Esophagus muscularis mucosa (tissue), 4 donors: ENCODE data around the gene VWA3B. TPM values are rescaled to one million over a fixed set of nuclear protein-coding genes. Genes with fewer than 3 reads are reported as not detected.

ENCODE experiments used
- DNase-seq: peaks from one replicate; pipeline ENCODE4 v3.0.0-alpha.2; 2017; ENCODE audit errors: extremely low spot score
- H3K27ac ChIP-seq, 4 donors: fragments of 200-600 bp; sonication (generic); replicated peaks in 1 of 4; 1 replicate in 3 of 4; 2 replicates in 1 of 4; pipeline ENCODE4 v1.5.1; 2016 to 2019; ENCODE audit warnings: mild to moderate bottlenecking in 1 of 4
- H3K27me3 ChIP-seq, 4 donors: fragments of 200-600 bp; sonication (generic); one replicate each; pipeline versions ENCODE4 v1.5.1 to v1.6.0; 2016 to 2019
- H3K36me3 ChIP-seq, 4 donors: fragments of 200-600 bp; sonication (generic); one replicate each; pipeline ENCODE4 v1.5.1; 2016 to 2019
- H3K4me1 ChIP-seq, 4 donors: fragments of 200-600 bp; sonication (generic); one replicate each; pipeline ENCODE4 v1.5.1; 2016 to 2019
- H3K4me3 ChIP-seq, 4 donors: fragments of 200-600 bp; sonication (generic); 1 replicate in 2 of 4; 2 replicates in 2 of 4; pipeline ENCODE4 v1.5.1; 2016 to 2019; ENCODE audit warnings: mild to moderate bottlenecking in 4 of 4, moderate library complexity in 1 of 4
- H3K9me3 ChIP-seq, 4 donors: fragments of 200-600 bp; sonication (generic); 1 replicate in 3 of 4; 2 replicates in 1 of 4; pipeline ENCODE4 v1.5.1; 2016 to 2019
- CTCF ChIP-seq, 3 experiments: fragments of 200-600 bp in 2 of 3; fragments of 450-650 bp in 1 of 3; sonication (generic) in 2 of 3; IDR thresholded peaks; one replicate each; pipeline ENCODE4 v1.5.1; 2017 to 2019; ENCODE audit warnings: antibody characterized with exemption in 3 of 3, mild to moderate bottlenecking in 2 of 3, moderate library complexity in 1 of 3
- EP300 ChIP-seq: sonication (generic); formaldehyde crosslinking; IDR thresholded peaks from one replicate; pipeline ENCODE4 v1.6.1; 2017; ENCODE audit warnings: antibody characterized with exemption
- POLR2A ChIP-seq: fragments of 450-650 bp; IDR thresholded peaks from one replicate; pipeline ENCODE4 v1.6.1; 2017; ENCODE audit warnings: antibody characterized with exemption, moderate library complexity, mild to moderate bottlenecking, low read depth
- POLR2AphosphoS5 ChIP-seq, 2 donors: sonication (generic); formaldehyde crosslinking; IDR thresholded peaks; one replicate each; pipeline ENCODE4 v1.6.1; 2017; ENCODE audit warnings: antibody characterized with exemption in 2 of 2
- WGBS: methylation state at CpG from one replicate; pipeline ENCODE4 v1.1.5; 2018; 5-methylcytosine and 5-hydroxymethylcytosine counted together
- intact Hi-C: fragments of 100-400 bp; cut with DNase I; formaldehyde crosslinking; loops from one replicate; pipeline ENCODE4 v1.15.1; 2023
- total RNA-seq, 4 donors: library from RNA; depleted of rRNA; stranded (reverse); fragments of >200 nt; gene quantifications; one replicate each; pipeline versions ENCODE4 v1.1.0 to v1.2.1, GENCODE V29; 2016

The VWA3B gene
- total RNA-seq, 4 donors from 2014 or later: not detected

DNA sequence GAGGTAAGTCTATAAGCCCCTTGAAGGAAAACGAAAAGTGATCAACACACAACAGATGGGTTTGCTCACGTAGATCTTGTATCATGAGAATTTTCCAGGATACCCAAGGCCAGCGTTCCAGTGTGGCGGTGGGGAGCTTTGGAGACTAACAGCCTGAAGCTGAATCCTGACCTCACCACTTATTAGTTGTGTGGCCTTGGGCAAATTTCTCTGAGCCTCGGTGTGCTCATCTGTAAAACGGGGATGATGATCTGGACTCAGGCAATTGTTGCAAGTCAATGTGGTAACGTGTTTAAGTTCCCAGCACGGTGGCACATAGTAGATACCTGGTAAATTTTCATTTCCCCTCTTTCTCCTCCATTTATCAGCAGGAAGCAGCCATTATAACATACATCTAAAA, 68.3 kb downstream of the VWA3B start:
- intact Hi-C loops: no loop called here
- TF ChIP-seq EP300: no peak
- TF ChIP-seq CTCF (IDR thresholded peaks at IDR 0.05): no peak
- TF ChIP-seq POLR2AphosphoS5 (IDR thresholded peaks at IDR 0.05): no peak
- TF ChIP-seq POLR2A: no peak
- peaks cover 24 to 44% (median 30%) of the 10 kb centered on the region in 4 donors for H3K4me1 ChIP-seq
- H3K4me3 ChIP-seq: no peak overlapping the region
- 93% methylated on average over 8 of the region's 8 CpGs for WGBS
- no peaks in the 10 kb centered on the region for H3K9me3 ChIP-seq
- no peaks in the 10 kb centered on the region for H3K36me3 ChIP-seq
- H3K27me3 ChIP-seq: no peaks in the 10 kb centered on the region
- no peak overlapping the region for H3K27ac ChIP-seq
- DNase-seq: no peak

DNA sequence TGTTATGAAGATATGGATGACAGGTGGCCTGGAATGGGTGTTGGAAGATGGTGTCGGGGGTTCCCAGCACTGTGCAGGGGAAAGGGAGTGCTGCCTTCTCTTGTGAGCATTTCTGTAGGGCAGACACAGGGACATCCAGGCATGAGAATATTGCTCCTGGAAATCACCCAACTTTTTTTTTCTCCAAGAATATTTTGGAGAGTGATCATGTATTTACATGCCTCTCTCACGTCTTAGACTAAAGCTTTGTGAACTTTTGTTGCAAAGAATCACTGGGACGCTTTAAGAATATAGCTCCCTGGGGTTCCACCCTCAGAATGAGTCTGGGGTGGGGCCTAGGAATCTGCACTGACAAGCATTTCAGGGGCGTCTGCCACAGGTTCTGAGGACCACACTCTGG, 68.7 kb downstream of the VWA3B start:
- H3K27me3 ChIP-seq: no peaks in the 10 kb centered on the region
- 69% methylated on average over 4 of the region's 4 CpGs for WGBS
- no peaks in the 10 kb centered on the region for H3K36me3 ChIP-seq
- intact Hi-C loops: no loop called here
- H3K9me3 ChIP-seq: no peaks in the 10 kb centered on the region
- H3K4me1 ChIP-seq: peaks cover 28 to 48% (median 34%) of the 10 kb centered on the region in 4 donors
- TF ChIP-seq EP300 (no peak), POLR2A (no peak), POLR2AphosphoS5 (IDR thresholded peaks at IDR 0.05) (no peak), CTCF (IDR thresholded peaks at IDR 0.05) (no peak)
- H3K4me3 ChIP-seq: no peak overlapping the region
- DNase-seq: no peak
- H3K27ac ChIP-seq: no peak overlapping the region

DNA sequence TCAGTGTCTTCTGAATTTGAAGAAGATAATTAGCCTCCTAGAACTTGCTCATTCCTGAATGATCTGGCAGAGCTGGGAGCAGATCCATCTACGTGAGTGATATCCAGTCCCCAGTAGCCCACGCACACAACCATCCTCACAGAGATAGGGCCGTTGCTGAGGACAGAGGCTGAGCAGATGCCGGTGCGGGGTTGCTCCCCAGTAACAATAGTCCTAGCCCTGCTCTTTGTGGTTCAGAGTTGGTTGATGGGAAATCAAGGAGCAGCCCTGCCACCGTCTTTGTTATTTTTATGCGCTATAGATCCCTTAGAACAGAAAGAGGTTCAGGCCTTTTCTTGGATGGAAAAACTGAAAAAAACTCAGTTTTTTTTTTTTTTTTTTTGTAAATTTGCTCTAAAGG, 69.3 kb downstream of the VWA3B start:
- TF ChIP-seq CTCF (IDR thresholded peaks at IDR 0.05): no peak
- TF ChIP-seq POLR2AphosphoS5 (IDR thresholded peaks at IDR 0.05): no peak
- no peak for TF ChIP-seq EP300
- no peak for TF ChIP-seq POLR2A
- Histone ChIP-seq H3K27ac (no peak overlapping the region), H3K27me3 (no peaks in the 10 kb centered on the region), H3K9me3 (no peaks in the 10 kb centered on the region), H3K4me3 (no peak overlapping the region), H3K36me3 (no peaks in the 10 kb centered on the region), H3K4me1 (peaks cover 34 to 54% (median 40%) of the 10 kb centered on the region in 4 donors)
- DNase-seq: no peak
- intact Hi-C loops: no loop called here
- 96% methylated on average over 7 of the region's 7 CpGs for WGBS

- Histone ChIP-seq H3K27ac (no peak overlapping the region), H3K4me1 (peaks cover 46 to 66% (median 51%) of the 10 kb centered on the region in 4 donors), H3K36me3 (no peaks in the 10 kb centered on the region), H3K9me3 (no peaks in the 10 kb centered on the region), H3K4me3 (no peak overlapping the region), H3K27me3 (no peaks in the 10 kb centered on the region)
- TF ChIP-seq CTCF (IDR thresholded peaks at IDR 0.05) (no peak), POLR2A (no peak), POLR2AphosphoS5 (IDR thresholded peaks at IDR 0.05) (no peak), EP300 (no peak)
- intact Hi-C loops: no loop called here
- 85% methylated on average over 8 of the region's 8 CpGs for whole genome bisulfite sequencing
- DNase-seq: no peak
Measured at GRCh38 chr2:98157557-98157956, 70.6 kb downstream of the VWA3B start.

GRCh38 chr2:98158305-98158704, 71.3 kb downstream of the VWA3B start:
- no peak overlapping the region for H3K4me3 ChIP-seq
- peaks cover 52 to 66% (median 56%) of the 10 kb centered on the region in 4 donors for H3K4me1 ChIP-seq
- 76% methylated on average over 8 of the region's 8 CpGs for WGBS
- peak overlapping the region in 1 of 4 donors; percentile 3 for H3K27ac ChIP-seq
- TF ChIP-seq POLR2AphosphoS5 (IDR thresholded peaks at IDR 0.05) (peak; percentile 11 to 45), CTCF (IDR thresholded peaks at IDR 0.05) (no peak), POLR2A (no peak), EP300 (no peak)
- intact Hi-C loops: no loop called here
- no peaks in the 10 kb centered on the region for H3K36me3 ChIP-seq
- H3K27me3 ChIP-seq: no peaks in the 10 kb centered on the region
- H3K9me3 ChIP-seq: no peaks in the 10 kb centered on the region
- DNase-seq: no peak
